Type B pancreatic cell (in vitro differentiated cells): Measurements from ENCODE around the gene NOP56. TPM values are rescaled to one million over a fixed set of nuclear protein-coding genes. Genes with fewer than 3 reads are reported as not detected.
"Not testable (repeated sequence)": the region's sequence is repeated elsewhere in the genome, so short reads cannot be mapped to it uniquely, and the experiment has no call there.

Source experiments
- DNase-seq: peaks from one replicate; pipeline ENCODE4 v3.0.0; 2021; ENCODE audit warnings: mixed read lengths; ENCODE audit not compliant: unreplicated experiment; ENCODE audit errors: extremely low spot score
- H3K27ac Mint-ChIP-seq: 2 replicates; pipeline ENCODE4 v1.8.0; 2021; ENCODE audit warnings: mild to moderate bottlenecking, mixed read lengths
- H3K27me3 Mint-ChIP-seq: 2 replicates; pipeline ENCODE4 v1.8.0; 2021; ENCODE audit warnings: mixed read lengths
- H3K36me3 Mint-ChIP-seq: 2 replicates; pipeline ENCODE4 v1.8.0; 2021; ENCODE audit warnings: mixed read lengths
- H3K4me1 Mint-ChIP-seq: one replicate; pipeline ENCODE4 v1.8.0; 2021; ENCODE audit warnings: mixed read lengths; ENCODE audit not compliant: unreplicated experiment
- H3K4me3 Mint-ChIP-seq: 2 replicates; pipeline ENCODE4 v1.8.0; 2021; ENCODE audit warnings: mild to moderate bottlenecking, mixed read lengths
- H3K9me3 Mint-ChIP-seq: 2 replicates; pipeline ENCODE4 v1.8.0; 2021; ENCODE audit warnings: mixed read lengths
- total RNA-seq: library from RNA; stranded (reverse); gene quantifications from 2 replicates; pipeline ENCODE4 v1.2.1, GENCODE V29; 2021; ENCODE audit warnings: low replicate concordance
- TF ChIP-seq, protein P1 (sequence below): fragments of 200-600 bp; sonication (generic); conservative IDR thresholded peaks from 2 replicates; pipeline ENCODE4 v1.5.0; 2021; ENCODE audit warnings: antibody characterized with exemption, mild to moderate bottlenecking

Gene NOP56
- total RNA-seq, 1 donor from 2014 or later = 364 TPM

DNA sequence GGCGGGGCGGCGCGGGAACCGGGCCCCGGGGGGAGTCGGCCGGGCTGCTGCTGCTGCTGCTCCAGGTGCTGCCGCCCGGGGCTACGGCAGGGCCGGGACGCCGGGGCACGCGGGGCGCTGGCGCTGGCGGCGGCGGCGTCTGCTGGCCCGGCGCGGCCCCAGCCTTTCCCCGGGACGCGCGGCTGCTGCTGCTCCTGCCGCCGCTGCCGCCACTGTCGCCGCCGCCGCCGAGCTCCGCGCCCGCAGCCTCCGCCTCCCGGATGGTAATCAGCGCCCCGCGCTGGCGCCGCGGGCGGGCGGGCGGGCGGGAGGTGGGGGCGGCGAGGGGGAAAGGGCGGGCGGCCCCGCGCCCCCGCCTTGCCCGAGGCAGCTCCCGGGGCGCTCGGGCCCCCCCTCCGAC lies 40.5 kb downstream of the NOP56 start:
- H3K4me3 Mint-ChIP-seq = no peak overlapping the region
- H3K9me3 Mint-ChIP-seq = no peaks in the 10 kb centered on the region
- DNase-seq = no peak
- no peaks in the 10 kb centered on the region for H3K36me3 Mint-ChIP-seq
- H3K27me3 Mint-ChIP-seq = peaks cover 74% of the 10 kb centered on the region
- H3K27ac Mint-ChIP-seq = no peak overlapping the region
- peaks cover 16% of the 10 kb centered on the region for H3K4me1 Mint-ChIP-seq
- TF ChIP-seq, protein P1, sequence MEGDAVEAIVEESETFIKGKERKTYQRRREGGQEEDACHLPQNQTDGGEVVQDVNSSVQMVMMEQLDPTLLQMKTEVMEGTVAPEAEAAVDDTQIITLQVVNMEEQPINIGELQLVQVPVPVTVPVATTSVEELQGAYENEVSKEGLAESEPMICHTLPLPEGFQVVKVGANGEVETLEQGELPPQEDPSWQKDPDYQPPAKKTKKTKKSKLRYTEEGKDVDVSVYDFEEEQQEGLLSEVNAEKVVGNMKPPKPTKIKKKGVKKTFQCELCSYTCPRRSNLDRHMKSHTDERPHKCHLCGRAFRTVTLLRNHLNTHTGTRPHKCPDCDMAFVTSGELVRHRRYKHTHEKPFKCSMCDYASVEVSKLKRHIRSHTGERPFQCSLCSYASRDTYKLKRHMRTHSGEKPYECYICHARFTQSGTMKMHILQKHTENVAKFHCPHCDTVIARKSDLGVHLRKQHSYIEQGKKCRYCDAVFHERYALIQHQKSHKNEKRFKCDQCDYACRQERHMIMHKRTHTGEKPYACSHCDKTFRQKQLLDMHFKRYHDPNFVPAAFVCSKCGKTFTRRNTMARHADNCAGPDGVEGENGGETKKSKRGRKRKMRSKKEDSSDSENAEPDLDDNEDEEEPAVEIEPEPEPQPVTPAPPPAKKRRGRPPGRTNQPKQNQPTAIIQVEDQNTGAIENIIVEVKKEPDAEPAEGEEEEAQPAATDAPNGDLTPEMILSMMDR = no peak

DNA sequence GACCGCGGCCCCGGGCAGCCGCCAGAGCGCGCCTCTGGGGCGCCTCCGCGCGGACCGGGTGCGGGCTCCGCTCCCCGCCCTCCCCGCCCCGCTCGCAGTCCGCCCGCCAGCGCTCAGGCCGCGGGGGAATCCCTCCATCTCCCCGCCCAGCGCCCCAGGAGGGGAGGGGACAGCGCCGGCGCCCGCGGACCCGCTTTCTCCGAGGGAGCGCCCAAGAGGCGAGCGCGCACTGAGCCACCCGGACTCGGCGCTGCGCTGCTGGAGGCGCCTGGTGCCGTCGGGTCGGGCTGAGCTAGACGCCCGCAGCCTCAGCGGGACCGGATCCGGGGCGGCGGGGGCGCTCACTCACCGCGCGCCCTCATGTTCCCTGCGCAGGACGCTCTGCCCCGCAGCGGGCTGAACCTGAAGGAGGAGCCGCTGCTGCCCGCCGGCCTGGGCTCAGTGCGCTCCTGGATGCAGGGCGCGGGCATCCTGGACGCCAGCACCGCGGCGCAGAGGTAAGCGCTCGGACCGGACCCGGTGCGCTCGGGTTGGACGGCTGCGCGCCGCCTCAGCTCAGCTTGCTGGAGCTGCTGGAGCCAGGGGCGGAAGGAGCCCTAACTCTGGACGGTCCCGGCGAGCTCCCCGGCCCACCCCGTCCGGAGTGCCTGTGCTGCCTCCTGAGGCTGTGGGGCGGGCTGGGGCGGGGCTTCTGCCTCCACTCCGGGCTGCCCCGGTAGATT lies 41.0 kb downstream of the NOP56 start:
- DNase-seq = no peak
- H3K27ac Mint-ChIP-seq = no peak overlapping the region
- H3K4me3 Mint-ChIP-seq = peak overlapping the region; percentile 36
- no peaks in the 10 kb centered on the region for H3K36me3 Mint-ChIP-seq
- no peaks in the 10 kb centered on the region for H3K9me3 Mint-ChIP-seq
- peaks cover 16% of the 10 kb centered on the region for H3K4me1 Mint-ChIP-seq
- peaks cover 71% of the 10 kb centered on the region for H3K27me3 Mint-ChIP-seq
- TF ChIP-seq, protein P1 = no peak

DNA sequence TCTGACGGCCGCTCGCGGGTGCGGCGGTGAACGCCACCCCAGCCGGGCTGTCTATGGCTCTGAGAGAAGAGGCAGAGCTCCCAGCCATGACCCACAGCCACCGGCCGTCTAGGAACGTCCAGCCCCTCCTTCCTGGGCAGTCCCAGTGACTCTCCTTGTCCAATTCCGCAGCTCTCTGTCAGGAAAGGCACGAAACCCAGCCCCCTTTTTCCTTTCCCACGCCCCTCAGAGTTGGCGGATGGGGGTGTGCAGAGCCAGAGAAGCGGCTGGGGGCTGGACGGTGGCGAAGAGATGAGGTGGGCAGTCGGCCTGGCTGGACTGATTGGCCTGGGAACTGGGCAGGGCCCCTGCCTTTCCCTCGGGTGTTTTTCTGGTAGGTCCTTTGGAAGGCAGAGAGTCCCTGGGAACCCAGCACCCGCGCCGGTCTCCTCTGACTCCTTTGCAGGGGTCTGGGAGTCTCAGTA lies 41.6 kb downstream of the NOP56 start:
- DNase-seq = peak; percentile 64
- Mint-ChIP-seq H3K4me3 (peak overlapping the region; percentile 36), H3K27me3 (peaks cover 71% of the 10 kb centered on the region), H3K4me1 (peaks cover 16% of the 10 kb centered on the region), H3K27ac (no peak overlapping the region), H3K9me3 (no peaks in the 10 kb centered on the region), H3K36me3 (no peaks in the 10 kb centered on the region)
- TF ChIP-seq, protein P1 = no peak

DNA sequence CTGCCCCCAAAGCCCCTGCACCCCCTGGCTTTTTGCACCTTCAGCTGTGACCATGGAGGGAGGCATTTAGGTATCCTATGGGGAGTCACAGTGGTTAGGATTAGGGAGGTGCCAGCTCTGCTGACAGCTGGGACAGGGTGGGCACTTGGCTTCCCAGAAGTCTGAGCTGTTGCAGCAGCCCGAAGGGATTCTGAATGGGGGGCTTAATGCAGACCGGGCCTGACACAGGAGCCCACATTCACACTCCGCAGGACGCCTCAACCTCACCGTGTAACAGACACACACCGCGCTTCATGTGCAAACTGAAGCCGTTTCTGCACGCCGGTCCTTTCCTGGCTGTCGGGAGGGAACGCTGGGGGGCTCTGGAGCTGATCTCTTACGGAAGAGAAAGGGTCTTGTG lies 42.1 kb downstream of the NOP56 start:
- DNase-seq = peak; percentile 58
- Mint-ChIP-seq H3K4me1 (peaks cover 16% of the 10 kb centered on the region), H3K4me3 (peak overlapping the region; percentile 63), H3K9me3 (no peaks in the 10 kb centered on the region), H3K27ac (no peak overlapping the region), H3K27me3 (peaks cover 70% of the 10 kb centered on the region), H3K36me3 (no peaks in the 10 kb centered on the region)
- TF ChIP-seq, protein P1 = no peak

DNA sequence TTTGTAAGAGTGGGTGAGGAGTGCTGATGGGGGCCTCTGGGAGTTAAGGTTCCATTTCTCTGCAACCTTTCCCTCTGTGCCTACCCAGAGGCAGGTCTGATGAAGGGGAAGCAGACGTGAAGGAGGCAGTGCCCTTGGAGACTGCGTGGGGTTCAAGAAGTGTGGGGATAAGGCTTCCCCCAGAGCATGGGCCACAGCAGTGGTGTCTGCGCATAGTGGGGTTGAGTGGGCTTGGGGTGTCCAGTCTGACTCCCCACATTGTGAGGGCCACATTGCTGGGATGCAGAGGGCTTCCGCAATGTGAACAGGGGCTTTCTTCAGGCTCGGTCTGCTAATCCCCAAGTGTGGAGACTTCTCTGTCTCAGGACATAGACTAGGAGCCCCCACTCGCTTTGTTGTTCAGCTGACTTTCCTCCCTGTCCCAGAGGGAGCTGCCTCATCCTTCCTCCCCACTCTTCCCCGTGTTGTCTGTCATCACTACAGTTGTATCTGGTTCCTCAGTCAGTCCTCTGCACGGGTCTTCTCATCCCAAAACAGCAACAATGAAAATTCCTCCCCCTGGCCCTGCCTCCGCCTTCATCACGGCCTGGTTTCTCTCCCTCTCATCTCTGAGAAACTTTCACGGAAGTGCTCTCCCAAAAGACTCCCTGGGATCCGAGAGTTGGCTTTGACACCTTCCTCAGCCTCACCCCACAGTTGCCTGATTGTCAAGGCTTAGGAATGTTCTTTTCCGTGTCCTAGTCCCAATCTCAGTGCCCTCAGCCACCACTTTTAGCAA lies 43.0 kb downstream of the NOP56 start:
- peaks cover 16% of the 10 kb centered on the region for H3K4me1 Mint-ChIP-seq
- TF ChIP-seq, protein P1 = no peak
- H3K27me3 Mint-ChIP-seq = peaks cover 67% of the 10 kb centered on the region
- DNase-seq = peak; percentile 51
- no peaks in the 10 kb centered on the region for H3K9me3 Mint-ChIP-seq
- H3K4me3 Mint-ChIP-seq = peak overlapping the region; percentile 73
- H3K36me3 Mint-ChIP-seq = no peaks in the 10 kb centered on the region
- no peak overlapping the region for H3K27ac Mint-ChIP-seq

DNA sequence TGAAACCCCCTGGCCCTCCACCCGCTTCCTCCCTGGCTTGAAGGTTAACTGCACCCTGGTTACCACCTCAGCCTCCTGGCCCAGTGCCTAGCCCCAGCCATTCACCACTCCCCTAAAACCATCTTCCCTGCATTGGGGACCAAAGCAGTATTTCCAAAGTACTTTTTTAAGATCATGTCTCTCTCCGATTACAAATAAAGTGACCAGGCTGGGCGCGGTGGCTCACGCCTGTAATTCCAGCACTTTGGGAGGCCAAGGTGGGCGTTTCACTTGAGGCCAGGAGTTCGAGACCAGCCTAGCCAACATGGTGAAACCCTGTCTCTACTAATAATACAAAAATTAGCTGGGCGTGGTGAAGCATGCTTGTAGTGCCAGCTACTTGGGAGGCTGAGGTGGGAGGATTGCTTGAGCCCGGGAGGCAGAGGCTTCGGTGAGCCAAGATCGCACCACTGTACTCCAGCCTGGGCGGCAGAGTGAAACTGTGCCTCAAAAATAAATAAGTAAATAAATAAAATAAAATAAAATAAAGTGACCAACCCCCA lies 43.6 kb downstream of the NOP56 start:
- H3K36me3 Mint-ChIP-seq, DNase-seq, H3K9me3 Mint-ChIP-seq, H3K27ac Mint-ChIP-seq: not testable (repeated sequence)
- Mint-ChIP-seq H3K4me3 (peak overlapping the region; percentile 73), H3K27me3 (peaks cover 67% of the 10 kb centered on the region), H3K4me1 (peaks cover 16% of the 10 kb centered on the region)
